Stimulated activated CD8-positive, alpha-beta memory T cell treated with anti-CD3 and anti-CD28 coated beads, Interleukin-12 subunit alpha, Interleukin-12 subunit beta, amount 100 ng/mL, for 24 hours (primary cell): Measurements from ENCODE around the gene GNL1.
A peak's percentile ranks its signal among the peaks of the same experiment; 100 is the strongest.
"Not testable (repeated sequence)": the region's sequence is repeated elsewhere in the genome, so short reads cannot be mapped to it uniquely, and the experiment has no call there.

Source experiments
- DNase-seq: peaks from one replicate; pipeline ENCODE4 v3.0.0-alpha.2; 2020; ENCODE audit errors: extremely low read depth

GNL1 gene

DNA sequence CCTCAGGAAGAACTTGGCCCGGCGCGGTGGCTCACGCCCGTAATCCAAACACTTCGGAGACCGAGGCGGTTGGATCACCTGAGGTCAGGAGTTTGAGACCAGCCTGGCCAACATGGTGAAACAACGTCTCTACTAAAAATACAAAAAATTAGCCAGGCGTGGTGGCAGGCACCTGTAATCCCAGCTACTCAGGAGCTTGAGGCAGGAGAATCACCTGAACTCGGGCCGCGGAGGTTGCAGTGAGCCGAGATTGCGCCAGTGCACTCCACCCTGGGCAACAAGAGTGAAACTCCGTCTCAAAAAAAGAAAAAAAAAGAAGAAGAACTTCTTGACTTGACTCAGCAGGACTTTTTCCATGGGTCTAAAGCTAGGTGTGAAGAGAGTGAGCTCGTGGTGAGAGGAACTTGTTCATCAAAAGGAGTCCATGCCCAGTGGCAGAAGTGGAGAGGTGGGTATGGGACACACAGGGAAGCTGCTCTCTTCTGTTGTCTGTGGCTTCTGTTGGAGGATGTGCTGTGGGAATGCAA is 26.9 kb downstream of the GNL1 start:
- not testable (repeated sequence) for DNase-seq

DNA sequence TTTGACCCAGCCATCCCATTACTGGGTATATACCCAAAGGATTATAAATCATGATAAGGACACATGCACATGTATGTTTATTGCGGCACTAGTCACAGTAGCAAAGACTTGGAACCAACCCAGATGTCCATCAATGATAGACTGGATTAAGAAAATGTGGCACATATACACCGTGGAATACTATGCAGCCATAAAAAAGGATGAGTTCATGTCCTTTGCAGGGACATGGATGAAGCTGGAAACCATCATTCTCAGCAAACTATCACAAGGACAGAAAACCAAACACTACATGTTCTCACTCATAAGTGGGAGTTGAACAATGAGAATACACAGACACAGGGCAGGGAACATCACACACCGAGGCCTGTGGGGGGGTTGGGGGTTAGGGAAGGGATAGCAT is 29.8 kb downstream of the GNL1 start:
- not testable (repeated sequence) for DNase-seq

DNA sequence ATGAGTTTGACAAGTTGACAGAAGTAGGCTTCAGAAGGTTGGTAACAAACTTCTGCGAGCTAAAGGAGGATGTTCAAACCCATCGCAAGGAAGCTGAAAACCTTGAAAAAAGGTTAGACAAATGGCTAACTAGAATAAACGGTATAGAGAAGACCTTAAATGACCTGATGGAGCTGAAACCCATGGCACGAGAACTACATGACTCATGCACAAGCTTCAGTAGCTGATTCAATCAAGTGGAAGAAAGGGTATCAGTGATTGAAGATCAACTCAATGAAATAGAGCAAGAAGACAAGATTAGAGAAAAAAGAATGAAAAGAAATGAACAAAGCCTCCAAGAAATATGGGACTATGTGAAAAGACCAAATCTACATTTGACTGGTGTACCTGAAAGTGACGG is 34.3 kb downstream of the GNL1 start:
- not testable (repeated sequence) for DNase-seq

DNA sequence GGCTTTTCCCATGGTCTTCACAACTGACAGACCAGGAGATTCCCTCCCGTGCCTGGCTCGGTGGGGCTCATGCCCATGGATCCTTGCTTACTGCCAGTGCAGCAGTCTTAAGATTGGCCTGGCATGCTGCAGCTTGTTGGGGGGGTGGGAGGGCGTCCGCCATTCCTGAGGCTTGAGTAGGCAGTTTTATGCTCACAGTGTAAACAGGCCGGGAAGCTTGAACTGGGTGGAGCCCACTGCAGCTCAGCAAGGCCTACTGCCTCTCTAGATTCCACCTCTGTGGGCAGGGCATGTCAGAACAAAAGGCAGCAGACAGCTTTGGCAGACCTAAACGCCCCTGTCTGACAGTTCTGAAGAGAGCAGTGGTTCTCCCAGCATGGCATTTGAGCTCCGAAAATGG is 35.2 kb downstream of the GNL1 start:
- DNase-seq, result not testable (repeated sequence)

DNA sequence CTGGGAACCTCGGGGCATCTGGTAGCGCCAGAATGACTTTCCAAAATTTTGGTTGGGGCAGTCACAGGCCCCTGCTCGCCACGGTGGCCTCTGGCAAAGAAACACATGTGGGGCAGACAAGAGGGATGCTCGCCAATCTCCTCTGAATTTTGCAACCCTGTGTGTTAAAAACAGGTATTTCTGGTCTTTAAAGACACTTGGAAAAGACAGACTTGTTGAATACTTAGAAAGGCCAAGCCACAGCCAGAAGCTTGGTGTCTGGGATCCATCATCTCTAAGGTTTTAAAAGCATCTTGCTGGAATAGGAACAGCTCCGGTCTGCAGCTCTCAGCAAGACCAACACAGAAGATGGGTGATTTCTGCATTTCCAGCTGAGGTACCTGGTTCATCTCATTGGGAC is 35.8 kb downstream of the GNL1 start:
- no peak for DNase-seq

DNA sequence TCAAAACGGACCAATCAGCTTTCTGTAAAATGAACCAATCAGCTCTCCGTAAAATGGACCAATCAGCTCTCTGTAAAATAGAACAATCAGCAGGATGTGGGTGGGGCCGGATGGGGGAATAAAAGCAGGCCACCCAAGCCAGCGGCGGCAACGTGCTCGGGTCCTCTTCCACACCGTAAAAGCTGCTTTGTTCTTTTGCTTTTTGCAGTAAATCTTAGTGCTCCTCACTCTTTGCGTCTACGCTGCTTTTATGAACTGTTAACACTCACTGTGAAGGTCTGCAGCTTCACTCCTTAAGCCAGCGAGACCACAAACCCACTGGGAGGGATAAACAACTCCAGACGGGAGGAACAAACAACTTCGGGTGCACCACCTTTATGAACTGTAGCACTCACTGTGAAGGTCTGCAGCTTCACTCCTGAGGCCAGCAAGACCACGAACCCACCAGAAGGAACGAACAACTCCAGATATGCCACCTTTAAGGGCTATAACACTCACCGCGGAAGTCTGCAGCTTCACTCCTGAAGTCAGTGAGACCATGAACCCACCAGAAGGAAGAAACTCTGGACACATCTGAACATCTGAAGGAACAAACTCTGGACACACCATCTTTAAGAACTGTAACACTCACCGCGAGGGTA is 37.7 kb downstream of the GNL1 start:
- DNase-seq, result not testable (repeated sequence)

DNA sequence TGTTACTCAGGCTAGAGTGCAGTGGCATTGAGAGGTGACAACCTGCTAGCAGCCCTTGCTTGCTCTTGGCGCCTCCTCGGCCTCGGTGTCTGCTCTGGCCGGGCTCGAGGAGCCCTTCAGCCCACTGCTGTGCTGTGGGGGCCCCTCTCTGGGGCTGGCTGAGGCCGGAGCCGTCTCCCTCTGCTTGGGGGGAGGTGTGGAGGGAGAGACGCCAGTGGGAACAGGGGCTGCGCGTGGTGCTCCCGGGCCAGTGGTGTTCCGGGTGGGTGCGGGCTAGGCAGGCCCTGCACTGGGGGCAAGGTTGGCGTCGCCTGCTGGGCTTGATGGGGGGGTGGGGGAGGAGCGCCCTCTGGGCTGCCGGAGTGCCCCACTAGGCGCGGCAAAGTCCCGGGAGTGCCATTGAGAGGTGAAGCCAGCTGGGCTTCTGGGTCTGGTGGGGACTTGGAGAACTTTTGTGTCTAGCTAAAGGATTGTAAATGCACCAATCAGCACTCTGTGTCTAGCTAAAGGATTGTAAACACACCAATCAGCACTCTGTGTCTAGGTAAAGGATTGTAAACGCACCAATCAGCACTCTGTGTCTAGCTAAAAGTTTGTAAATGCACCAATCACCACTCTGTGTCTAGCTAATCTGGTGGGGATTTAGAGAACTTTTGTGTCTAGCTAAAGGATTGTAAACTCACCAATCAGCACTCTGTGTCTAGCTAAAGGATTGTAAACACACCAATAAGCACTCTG is 38.4 kb downstream of the GNL1 start:
- DNase-seq, result not testable (repeated sequence)

DNA sequence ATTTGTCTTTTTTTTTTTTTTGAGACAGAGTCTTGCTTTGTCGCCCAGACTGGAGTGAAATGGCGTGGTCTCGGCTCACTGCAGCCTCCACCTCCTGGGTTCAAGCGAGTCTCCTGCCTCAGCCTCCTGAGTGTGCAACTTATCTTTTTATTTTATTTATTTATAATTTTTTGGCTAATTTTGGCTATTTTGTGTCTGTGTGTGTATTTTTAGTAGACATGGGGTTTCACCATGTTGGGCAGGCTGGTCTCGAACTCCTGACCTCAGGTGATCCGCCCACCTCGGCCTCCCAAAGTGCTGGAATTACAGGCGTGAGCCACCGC is 39.6 kb downstream of the GNL1 start:
- not testable (repeated sequence) for DNase-seq

DNA sequence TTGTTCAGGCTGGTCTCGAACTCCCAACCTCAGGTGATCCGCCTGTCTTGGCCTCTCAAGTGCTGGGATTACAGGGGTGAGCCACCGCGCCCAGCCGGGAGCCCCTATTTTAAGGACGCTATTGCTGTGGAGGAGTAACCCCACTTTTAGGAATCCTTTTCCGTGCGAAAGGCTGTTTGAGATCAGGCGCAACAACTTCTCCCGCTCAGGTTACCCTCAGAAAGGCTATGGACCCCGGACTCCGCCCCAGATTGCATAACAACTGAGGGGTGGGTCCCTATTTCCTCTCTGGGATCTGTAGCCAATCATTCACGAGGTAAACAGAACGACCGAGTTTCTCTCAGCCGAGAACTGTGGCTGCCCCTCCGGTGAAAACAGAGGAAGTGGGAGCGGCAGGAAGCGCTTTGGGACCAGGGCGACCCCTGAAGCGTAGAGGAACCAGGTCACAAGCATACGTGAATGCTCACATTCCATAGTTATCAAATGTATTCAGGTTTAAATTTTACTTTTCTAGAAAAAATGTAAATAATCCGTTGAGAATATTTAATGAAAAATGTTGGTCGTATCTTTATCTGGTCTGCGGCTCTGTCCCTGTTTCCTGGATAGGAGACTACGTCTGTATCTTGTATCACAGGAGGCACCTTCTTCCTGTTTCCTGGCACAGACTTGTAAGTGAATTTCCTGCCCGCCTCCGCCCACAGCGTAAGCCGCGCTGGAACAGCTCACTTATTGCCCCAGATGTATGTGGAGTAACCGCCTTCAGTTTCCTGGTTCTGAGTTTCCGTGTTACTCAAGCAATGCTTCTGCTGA is 40.1 kb downstream of the GNL1 start:
- peak; percentile 73 for DNase-seq

DNA sequence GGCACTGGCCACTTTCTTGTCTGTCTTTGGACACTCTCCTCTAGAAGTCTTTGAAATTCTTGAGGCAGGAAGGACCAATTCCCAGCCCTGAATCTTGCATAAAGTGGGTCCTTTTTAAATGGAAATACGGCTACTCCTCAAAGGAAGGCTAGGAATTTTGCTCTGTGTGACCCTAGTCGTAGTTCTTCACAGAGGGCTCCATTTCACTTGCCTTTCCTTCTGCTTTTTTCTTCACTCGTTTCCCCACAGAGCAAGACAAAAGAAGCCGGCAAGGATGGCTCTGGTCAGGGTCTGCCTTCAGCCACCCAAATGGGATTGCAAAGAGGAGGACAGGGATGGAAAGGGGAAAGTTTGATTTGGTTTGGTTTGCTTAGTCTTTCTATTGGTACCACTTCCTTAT is 41.2 kb downstream of the GNL1 start:
- DNase-seq, result no peak

DNA sequence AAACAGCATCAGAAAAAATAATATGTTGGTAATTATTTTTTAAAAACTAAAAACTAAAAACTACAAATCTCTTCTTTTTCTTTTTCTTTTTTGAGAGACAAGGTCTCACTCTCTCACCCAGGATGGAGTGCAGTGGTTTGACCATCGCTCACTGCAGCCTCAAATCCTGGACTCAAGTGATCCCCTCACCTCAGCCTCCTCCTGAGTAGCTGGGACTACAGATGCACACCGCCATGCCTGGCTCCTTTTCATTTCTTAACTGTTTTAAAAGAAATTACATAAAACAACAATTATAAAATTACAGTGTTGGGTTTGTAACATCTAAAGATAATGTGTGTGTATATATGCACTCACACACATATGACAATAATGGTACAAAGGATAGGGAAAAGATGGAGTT is 42.8 kb downstream of the GNL1 start:
- DNase-seq, result no peak

DNA sequence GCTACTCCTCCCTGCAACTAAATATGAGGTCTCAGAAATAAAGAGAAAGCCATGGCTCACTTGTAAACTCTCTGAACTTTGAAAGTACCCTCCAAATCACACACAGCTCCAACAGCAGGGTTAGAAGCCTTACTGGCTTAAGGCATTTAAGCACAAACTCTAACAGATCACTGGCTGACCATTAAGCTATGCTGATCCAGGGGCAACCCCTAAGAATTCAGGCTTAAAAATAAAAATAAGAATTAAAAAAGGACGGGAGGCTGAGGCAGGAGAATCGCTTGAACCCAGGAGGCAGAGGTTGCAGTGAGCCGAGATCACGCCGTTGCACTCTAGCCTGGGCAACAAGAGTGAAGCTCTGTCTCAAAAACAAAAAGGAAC is 45.1 kb downstream of the GNL1 start:
- no peak for DNase-seq

DNA sequence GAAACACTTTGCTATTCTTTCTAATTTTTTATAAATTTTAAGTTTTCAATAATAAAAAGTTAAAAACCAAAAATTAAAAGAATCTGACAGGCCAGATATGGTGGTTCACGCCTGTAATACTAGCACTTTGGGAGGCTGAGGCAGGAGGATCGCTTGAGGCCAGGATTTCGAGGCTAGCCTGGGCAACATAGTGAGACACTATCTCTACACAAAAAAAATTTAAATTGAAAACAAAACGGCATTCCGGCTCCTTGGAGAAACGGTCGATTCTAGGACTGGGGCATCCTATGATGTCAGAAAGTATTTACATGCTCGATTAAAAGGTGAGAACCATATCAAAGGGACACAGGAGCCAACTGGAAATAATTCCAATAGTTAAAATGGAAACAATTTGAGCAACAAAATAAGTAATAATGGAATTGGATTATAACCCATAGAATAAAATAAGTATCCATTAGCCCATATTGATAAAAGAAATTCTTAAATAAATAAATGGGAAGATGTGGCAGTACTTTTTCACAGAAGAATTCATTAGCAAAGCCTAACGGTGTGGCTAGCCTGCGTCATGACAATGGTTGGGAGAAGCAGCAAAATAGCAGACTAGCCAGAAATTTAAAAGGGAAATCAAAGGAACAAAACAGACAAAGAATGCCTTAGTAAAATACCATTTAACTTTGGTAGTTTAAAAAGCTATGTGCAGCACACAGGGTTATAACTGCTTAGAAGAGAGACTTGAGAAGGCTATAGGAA is 45.7 kb downstream of the GNL1 start:
- DNase-seq, result no peak

DNA sequence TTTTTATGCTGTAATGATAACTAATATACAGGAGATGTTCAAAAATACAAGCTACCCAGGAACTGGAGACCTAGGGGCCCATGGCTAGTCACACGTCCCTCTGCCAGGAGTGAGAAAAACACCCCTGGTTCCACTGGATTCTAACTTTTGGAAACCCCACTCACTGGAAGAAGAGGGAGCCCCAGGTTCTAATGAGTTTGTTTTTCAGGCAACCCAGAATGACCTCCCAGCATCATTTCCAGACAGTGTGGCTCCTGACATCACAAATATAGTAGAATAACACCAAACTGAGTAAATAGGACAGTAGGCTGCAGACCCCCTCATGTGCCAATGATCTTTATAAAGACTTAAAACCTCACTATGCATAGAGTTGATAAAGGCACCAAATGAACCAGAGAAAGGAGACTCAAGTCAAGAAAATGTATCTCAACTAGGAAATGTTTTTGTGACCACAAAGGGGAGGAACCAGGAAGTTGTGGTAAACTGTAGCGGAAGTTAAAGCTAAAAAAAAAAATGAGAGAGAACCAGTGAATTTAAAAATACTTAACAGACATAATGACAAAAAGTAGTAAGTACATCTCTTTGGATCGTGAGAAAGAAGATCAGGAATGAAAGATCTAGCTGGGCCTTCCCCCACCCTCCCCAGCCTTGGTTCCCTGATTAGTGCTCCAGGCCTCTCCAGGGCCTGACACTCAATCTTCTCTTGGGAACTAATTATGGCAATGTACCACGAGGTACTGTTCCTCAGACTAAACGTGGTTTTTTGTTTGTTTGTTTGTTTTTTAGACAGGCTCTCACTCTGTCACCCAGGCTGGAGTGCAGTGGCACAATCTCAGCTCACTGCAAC is 47.2 kb downstream of the GNL1 start:
- no peak for DNase-seq

DNA sequence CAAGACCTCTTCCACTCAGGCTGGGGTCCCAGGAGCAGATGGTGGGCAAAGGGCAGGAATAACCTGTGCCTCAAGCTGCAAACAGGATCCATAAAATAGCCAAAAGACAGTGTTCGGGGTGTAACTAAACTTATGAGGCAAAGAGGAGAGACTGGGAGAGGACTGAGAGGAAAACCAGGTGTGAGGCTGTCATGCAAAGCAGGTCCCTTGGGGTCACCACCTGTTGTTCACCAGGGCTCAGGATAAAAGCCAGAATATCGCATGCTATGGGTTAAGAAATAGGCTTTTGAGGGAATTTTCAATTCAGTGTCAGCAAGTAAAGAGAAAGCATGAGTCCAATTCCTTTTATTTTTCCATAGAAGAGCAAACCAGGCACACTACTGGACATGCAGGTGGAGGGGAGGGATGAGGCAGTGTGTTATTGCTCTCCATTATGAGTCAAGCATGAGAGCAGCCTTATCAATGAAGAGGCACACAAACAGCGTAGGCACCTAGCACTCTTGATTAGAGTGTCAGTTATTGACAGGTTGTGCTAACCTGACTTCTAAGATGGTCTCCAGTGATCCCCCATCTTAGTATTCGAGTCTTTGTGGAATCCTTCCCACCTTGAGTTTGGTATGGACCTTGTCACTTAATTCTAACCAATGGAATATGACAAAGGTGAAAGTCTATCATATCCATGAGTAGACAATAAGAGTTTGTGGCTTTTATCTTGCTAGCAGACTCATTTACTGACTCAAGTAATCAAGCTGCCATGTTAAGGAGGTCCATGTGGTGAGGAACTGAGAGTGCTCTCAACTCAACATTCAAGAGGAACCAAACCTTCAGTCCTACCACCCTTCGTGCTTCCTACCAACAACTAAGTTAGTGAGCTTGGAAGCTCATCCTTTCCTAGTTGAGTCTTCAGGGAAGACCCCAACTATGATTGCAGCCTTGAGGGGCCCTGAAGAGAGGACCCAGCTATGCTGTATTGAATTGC is 48.2 kb downstream of the GNL1 start:
- DNase-seq, result no peak

DNA sequence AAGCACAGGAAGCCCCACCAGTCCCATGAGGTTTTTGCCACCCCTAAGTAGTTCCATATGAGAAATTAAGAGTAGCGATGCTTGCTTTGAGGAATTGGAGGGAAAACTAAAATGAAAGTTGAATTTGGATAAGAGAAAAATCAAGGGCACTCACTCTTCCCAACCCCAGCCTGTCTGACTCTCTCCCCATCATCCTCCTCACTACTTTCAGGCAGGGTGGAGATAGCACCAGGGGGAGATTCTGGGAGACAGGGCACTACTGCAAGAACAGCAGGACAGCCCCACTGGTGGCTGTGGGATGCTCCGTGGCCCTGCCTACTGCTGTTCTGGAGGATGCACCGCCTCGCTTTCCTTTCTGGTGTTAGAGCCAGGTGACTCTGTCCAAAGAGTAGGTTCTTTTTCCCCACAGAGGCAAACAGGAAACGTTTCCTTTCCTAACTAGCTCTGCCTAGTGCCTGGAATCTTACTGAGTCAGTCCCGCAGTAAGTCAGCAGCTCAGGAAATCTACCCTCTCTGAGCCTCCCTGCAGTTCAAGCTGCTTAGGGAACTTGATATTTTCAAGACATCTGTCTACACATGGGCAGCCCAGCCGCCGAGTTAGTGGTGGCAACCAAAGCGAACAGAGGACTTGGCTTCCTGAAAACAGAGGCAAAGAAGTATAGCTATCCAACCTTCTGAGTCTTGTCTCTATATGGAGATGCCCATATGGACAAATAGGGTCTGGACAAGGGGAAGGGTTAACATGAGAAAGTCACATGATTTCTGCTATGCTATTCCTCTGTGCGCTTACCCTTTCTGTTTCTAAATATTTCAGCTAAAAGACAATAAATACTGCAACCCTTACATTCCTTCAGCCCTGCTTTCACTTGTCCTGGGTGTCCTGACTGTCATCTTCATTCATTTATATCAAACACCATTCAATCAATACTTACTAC is 55.6 kb downstream of the GNL1 start:
- no peak for DNase-seq

DNA sequence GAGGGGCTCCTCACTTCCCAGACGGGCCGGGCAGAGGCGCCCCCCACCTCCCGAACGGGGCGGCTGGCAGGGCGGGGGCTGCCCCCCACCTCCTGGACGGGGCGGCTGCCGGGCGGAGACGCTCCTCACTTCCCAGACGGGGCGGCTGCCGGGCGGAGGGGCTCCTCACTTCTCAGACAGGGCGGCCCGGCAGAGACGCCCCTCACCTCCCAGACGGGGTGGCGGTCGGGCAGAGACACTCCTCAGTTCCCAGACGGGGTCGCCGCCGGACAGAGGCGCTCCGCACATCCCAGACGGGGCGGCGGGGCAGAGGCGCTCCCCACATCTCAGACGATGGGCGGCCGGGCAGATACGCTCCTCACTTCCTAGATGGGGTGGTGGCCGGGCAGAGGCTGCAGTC is 57.6 kb downstream of the GNL1 start:
- not testable (repeated sequence) for DNase-seq

DNA sequence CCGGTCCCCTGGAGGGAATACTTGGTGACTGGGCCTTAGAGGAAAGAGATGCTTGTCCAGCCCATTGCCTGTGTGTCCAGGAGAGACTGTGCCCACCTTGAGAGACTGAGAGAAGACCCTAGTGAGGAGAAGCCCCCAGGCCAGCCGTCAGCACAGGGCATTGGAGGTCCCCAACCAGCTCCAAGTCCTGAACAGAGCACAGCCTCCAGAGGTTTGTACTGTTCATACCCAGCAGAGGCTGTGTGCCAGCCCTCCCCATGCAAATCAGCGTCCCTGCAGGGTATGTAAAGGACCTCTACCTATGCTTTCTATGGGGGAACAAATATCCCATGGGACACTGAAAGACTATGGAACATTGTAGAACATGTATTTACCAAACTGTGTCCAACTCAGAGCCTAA is 58.6 kb downstream of the GNL1 start:
- DNase-seq, result no peak

DNA sequence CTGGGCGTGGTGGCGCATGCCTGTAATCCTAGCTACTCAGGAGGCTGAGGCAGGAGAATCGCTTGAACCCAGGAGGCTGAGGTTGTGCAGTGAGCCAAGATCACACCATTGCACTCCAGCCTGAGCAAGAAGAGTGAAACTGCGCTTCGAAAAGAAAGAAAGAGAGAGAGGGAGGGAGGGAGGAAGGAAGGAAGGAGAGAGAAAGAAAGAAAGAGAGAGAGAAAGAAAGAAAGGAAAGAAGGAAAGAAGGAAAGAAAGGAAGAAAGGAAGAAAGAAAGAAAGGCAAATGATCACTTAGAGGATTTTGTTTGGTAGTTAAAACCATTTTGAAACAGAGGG is 59.1 kb downstream of the GNL1 start:
- not testable (repeated sequence) for DNase-seq
